Endothelial cell of umbilical vein (primary cell): ENCODE results near the gene LHX6. TPM values are rescaled to one million over a fixed set of nuclear protein-coding genes. Genes with fewer than 3 reads are reported as not detected.

Experiments used
- BruUV-seq: library from RNA; stranded (reverse); fragments of 400-500 nt; replicated peaks from 2 replicates; lab custom pipeline; 2021; lab: Mats Ljungman, UMichigan
- CTCF ChIA-PET: fragments of 300-600, 350-600 bp; sonication (Branson Sonifier 250); formaldehyde crosslinking; loops from one replicate; lab custom pipeline; 2021; ENCODE audit warnings: antibody characterized with exemption, inconsistent platforms; lab: Charles Lee
- POLR2A ChIA-PET: fragments of 300-600, 350-600 bp; sonication (Branson Sonifier 250); formaldehyde crosslinking; loops from one replicate; lab custom pipeline; 2021; ENCODE audit warnings: antibody characterized with exemption, inconsistent platforms; lab: Charles Lee
- DNase-seq: peaks from one replicate; pipeline ENCODE4 v3.0.0-alpha.2; 2011; ENCODE audit warnings: low read depth, low spot score
- FAIRE-seq: peaks from 2 replicates; lab custom pipeline; 2011; peaks lifted over from hg19 to GRCh38; lab: Jason Lieb, UNC
- H2AFZ ChIP-seq: 2 replicates; pipeline ENCODE4 v1.6.0; 2012; ENCODE audit warnings: low read depth, low read length, control low read depth, inconsistent platforms
- H3K27ac ChIP-seq: 2 replicates; pipeline ENCODE4 v1.5.1; 2011; ENCODE audit warnings: low read depth, mild to moderate bottlenecking, control low read depth, low read length, moderate library complexity; ENCODE audit not compliant: insufficient read depth
- H3K27me3 ChIP-seq, 2 experiments: 2 replicates each; pipeline versions ENCODE4 v1.6.0 to v1.6.1; 2011; ENCODE audit warnings: low read length in 2 of 2, mixed read lengths in 1 of 2; ENCODE audit not compliant: control insufficient read depth in 2 of 2, insufficient read depth in 2 of 2
- H3K36me3 ChIP-seq, 2 experiments: 2 replicates in 1 of 2; 3 replicates in 1 of 2; pipeline ENCODE4 v1.5.1; 2011; ENCODE audit warnings: low read length in 2 of 2, mild to moderate bottlenecking in 1 of 2, moderate library complexity in 1 of 2; ENCODE audit not compliant: control insufficient read depth in 2 of 2, insufficient read depth in 2 of 2; ENCODE audit errors: extremely low read depth in 1 of 2
- H3K4me1 ChIP-seq: 3 replicates; pipeline ENCODE4 v1.5.1; 2011; ENCODE audit warnings: mild to moderate bottlenecking, low read length; ENCODE audit not compliant: control insufficient read depth, insufficient read depth; ENCODE audit errors: extremely low read depth
- H3K4me2 ChIP-seq: 2 replicates; pipeline ENCODE4 v1.6.1; 2011; ENCODE audit warnings: low read length, control low read depth, mixed read lengths; ENCODE audit not compliant: insufficient read depth
- H3K4me3 ChIP-seq, 3 experiments: fragments of 200-600 bp in 1 of 3; sonication (generic), shearing (Covaris generic) in 1 of 3; replicated peaks in 1 of 3; 2 replicates each; pipeline ENCODE4 v1.5.1; 2011 to 2016; ENCODE audit warnings: control low read depth in 3 of 3, low read length in 3 of 3, mild to moderate bottlenecking in 2 of 3, inconsistent platforms in 1 of 3, low read depth in 1 of 3, moderate library complexity in 1 of 3; ENCODE audit not compliant: insufficient read depth in 1 of 3
- H3K79me2 ChIP-seq: 2 replicates; pipeline ENCODE4 v1.6.0; 2012; ENCODE audit warnings: low read length, inconsistent platforms; ENCODE audit not compliant: control insufficient read depth, insufficient read depth
- H3K9ac ChIP-seq: replicated peaks from 2 replicates; pipeline ENCODE3; 2011; ENCODE audit warnings: low read length, control low read depth; ENCODE audit not compliant: insufficient read depth; ENCODE audit errors: extremely low read depth
- H3K9me1 ChIP-seq: replicated peaks from 3 replicates; pipeline ENCODE4 v1.6.0; 2011; ENCODE audit warnings: mild to moderate bottlenecking, low read length; ENCODE audit not compliant: control insufficient read depth, insufficient read depth; ENCODE audit errors: extremely low read depth
- H3K9me3 ChIP-seq: replicated peaks from 2 replicates; pipeline ENCODE4 v1.5.1; 2012; ENCODE audit warnings: low read length, inconsistent platforms; ENCODE audit not compliant: control insufficient read depth, insufficient read depth
- H4K20me1 ChIP-seq: replicated peaks from 2 replicates; pipeline ENCODE3; 2011; ENCODE audit warnings: mild to moderate bottlenecking, low read length; ENCODE audit not compliant: control insufficient read depth, insufficient read depth; ENCODE audit errors: extremely low read depth
- CTCF ChIP-seq, 2 donors: IDR thresholded peaks; 1 replicate in 1 of 2; 2 replicates in 1 of 2; pipeline ENCODE4 v1.5.1; 2011; ENCODE audit warnings: low read length in 2 of 2, mild to moderate bottlenecking in 2 of 2, moderate library complexity in 2 of 2, control low read depth in 1 of 2, inconsistent platforms in 1 of 2, low read depth in 1 of 2; ENCODE audit not compliant: insufficient read depth in 1 of 2; ENCODE audit errors: extremely low read depth in 1 of 2
- EZH2 ChIP-seq: IDR thresholded peaks from 2 replicates; pipeline ENCODE4 v1.6.1; 2012; ENCODE audit warnings: borderline replicate concordance, low read depth, mild to moderate bottlenecking, moderate library complexity, low read length, inconsistent platforms; ENCODE audit not compliant: severe bottlenecking
- FOS ChIP-seq: IDR thresholded peaks from 2 replicates; pipeline ENCODE4 v1.6.1; 2011; ENCODE audit warnings: mild to moderate bottlenecking, low read length, moderate library complexity, borderline replicate concordance; ENCODE audit not compliant: insufficient read depth
- GATA2 ChIP-seq: IDR thresholded peaks from 2 replicates; pipeline ENCODE4 v1.7.0; 2011; ENCODE audit warnings: low read depth, mild to moderate bottlenecking, moderate library complexity, mixed read lengths, low read length; ENCODE audit not compliant: insufficient read length, insufficient read depth
- JUN ChIP-seq: IDR thresholded peaks from 2 replicates; pipeline ENCODE4 v1.6.1; 2011; ENCODE audit warnings: borderline replicate concordance, low read depth; ENCODE audit not compliant: insufficient read length, insufficient read depth
- MAX ChIP-seq: IDR thresholded peaks from 2 replicates; pipeline ENCODE4 v1.6.1; 2011; ENCODE audit not compliant: insufficient read depth, insufficient read length
- MYC ChIP-seq: IDR thresholded peaks from one replicate; pipeline ENCODE4 v1.6.1; 2011; ENCODE audit warnings: mild to moderate bottlenecking, low read depth, low read length
- POLR2A ChIP-seq: IDR thresholded peaks from 2 replicates; pipeline ENCODE4 v1.6.1; 2012; ENCODE audit warnings: low read depth, mild to moderate bottlenecking, control low read depth, low read length
- POLR2AphosphoS5 ChIP-seq: IDR thresholded peaks from 2 replicates; pipeline ENCODE4 v1.6.1; 2012; ENCODE audit warnings: low read depth, mild to moderate bottlenecking, control low read depth, low read length, moderate library complexity; ENCODE audit not compliant: insufficient read depth
- dilution Hi-C: fragments of 300-500 bp; cut with MboI; formaldehyde crosslinking; loops from one replicate; pipeline ENCODE4 v1.15.0; 2019; ENCODE audit warnings: low sequenced_read_pairs; ENCODE audit not compliant: extremely low pct_ligation_motif_present
- intact Hi-C: fragments of 100-400 bp; cut with micrococcal nuclease; formaldehyde crosslinking; loops from one replicate; pipeline ENCODE4 v1.10.0; 2022
- polyA plus RNA-seq, 4 experiments: library from polyadenylated mRNA; depleted of rRNA in 3 of 4; stranded (reverse) in 3 of 4; unstranded in 1 of 4; fragments of >200 nt; gene quantifications; 2 replicates each; pipeline versions ENCODE4 v1.2.1 to v1.2.3, GENCODE V29; 2011 to 2012; ENCODE audit warnings: missing spikeins in 1 of 4
- total RNA-seq: library from RNA; stranded (reverse); gene quantifications from 2 replicates; pipeline ENCODE4 v1.2.3, GENCODE V29; 2021

The LHX6 gene
- total and polyA plus RNA-seq, 2 donors (not counting 3 experiments of a cell fraction or from before 2014, with no cell fraction given), result 2.4 to 18.4 TPM

- Histone ChIP-seq H3K27ac (no peak overlapping the region), H3K4me2 (no peak overlapping the region), H3K27me3 (peaks cover 12 to 30% of the 10 kb centered on the region in 2 experiments), H3K4me1 (no peaks in the 10 kb centered on the region), H3K79me2 (no peaks in the 10 kb centered on the region), H4K20me1 (no peaks in the 10 kb centered on the region), H2AFZ (no peak overlapping the region), H3K36me3 (no peaks in the 10 kb centered on the region), H3K9ac (no peak overlapping the region), H3K9me1 (no peaks in the 10 kb centered on the region), H3K9me3 (no peaks in the 10 kb centered on the region), H3K4me3 (no peak overlapping the region)
- no TSS peak for BruUV-seq
- POLR2A ChIA-PET, result no interaction called here
- intact Hi-C loops, result no loop called here
- dilution Hi-C loops, result no loop called here
- FAIRE-seq (peak; percentile 76), DNase-seq (peak; percentile 27)
- CTCF ChIA-PET, result interaction anchor here (0.6 to 1.6 kb wide), 5 partner anchors 13 to 171 kb away, joined by 3 to 6 read pairs (median 5); no protein-coding TSS in a partner anchor
- TF ChIP-seq MAX (peak; percentile 63), FOS (peak; percentile 40), GATA2 (no peak)
Measured at GRCh38 chr9:122180633-122181032, 48.1 kb downstream of the LHX6 start.

- H3K4me2 ChIP-seq, result no peak overlapping the region
- H3K9ac ChIP-seq, result no peak overlapping the region
- no peak for TF ChIP-seq EZH2
- TF ChIP-seq CTCF (IDR thresholded peaks at IDR 0.05; ENCODE audit: extremely low read depth in 1 of 2, insufficient read depth in 1 of 2, low read depth in 1 of 2, low read length in 2 of 2), result no peak
- no peak for TF ChIP-seq POLR2AphosphoS5
- TF ChIP-seq MAX, result no peak
- TF ChIP-seq JUN, result no peak
- no peak for TF ChIP-seq GATA2
- no peak for TF ChIP-seq FOS
- no peak for TF ChIP-seq POLR2A
- no peak for TF ChIP-seq MYC
- no peak for DNase-seq
- H3K4me3 ChIP-seq, result no peak overlapping the region
- H3K27ac ChIP-seq, result no peak overlapping the region
- no peaks in the 10 kb centered on the region for H3K9me1 ChIP-seq
- H3K79me2 ChIP-seq, result no peaks in the 10 kb centered on the region
- intact Hi-C loops (no loop called here), dilution Hi-C loops (no loop called here)
- no peaks in the 10 kb centered on the region for H3K4me1 ChIP-seq
- ChIA-PET CTCF (interaction anchor here (0.9 kb wide), 1 partner anchor 11 kb away, joined by 3 read pairs; no protein-coding TSS in a partner anchor), POLR2A (no interaction called here)
- H3K27me3 ChIP-seq, result peaks cover 12 to 30% of the 10 kb centered on the region in 2 experiments
- H2AFZ ChIP-seq, result no peak overlapping the region
- no peaks in the 10 kb centered on the region for H3K9me3 ChIP-seq
- FAIRE-seq, result no peak
- H4K20me1 ChIP-seq, result no peaks in the 10 kb centered on the region
- no TSS peak for BruUV-seq
- no peaks in the 10 kb centered on the region for H3K36me3 ChIP-seq
Measured at GRCh38 chr9:122179690-122180074, 49.1 kb downstream of the LHX6 start.
